NCI-H1930 (cell line): Measurements from ENCODE around the gene OLFM4.
"Not testable (repeated sequence)": the region's sequence is repeated elsewhere in the genome, so short reads cannot be mapped to it uniquely, and the experiment has no call there.

Source experiments
- DNase-seq, 2 experiments: peaks; one replicate each; lab custom pipeline; 2025; lab: John Stamatoyannopoulos, UW

Gene OLFM4, protein sequence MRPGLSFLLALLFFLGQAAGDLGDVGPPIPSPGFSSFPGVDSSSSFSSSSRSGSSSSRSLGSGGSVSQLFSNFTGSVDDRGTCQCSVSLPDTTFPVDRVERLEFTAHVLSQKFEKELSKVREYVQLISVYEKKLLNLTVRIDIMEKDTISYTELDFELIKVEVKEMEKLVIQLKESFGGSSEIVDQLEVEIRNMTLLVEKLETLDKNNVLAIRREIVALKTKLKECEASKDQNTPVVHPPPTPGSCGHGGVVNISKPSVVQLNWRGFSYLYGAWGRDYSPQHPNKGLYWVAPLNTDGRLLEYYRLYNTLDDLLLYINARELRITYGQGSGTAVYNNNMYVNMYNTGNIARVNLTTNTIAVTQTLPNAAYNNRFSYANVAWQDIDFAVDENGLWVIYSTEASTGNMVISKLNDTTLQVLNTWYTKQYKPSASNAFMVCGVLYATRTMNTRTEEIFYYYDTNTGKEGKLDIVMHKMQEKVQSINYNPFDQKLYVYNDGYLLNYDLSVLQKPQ

DNA sequence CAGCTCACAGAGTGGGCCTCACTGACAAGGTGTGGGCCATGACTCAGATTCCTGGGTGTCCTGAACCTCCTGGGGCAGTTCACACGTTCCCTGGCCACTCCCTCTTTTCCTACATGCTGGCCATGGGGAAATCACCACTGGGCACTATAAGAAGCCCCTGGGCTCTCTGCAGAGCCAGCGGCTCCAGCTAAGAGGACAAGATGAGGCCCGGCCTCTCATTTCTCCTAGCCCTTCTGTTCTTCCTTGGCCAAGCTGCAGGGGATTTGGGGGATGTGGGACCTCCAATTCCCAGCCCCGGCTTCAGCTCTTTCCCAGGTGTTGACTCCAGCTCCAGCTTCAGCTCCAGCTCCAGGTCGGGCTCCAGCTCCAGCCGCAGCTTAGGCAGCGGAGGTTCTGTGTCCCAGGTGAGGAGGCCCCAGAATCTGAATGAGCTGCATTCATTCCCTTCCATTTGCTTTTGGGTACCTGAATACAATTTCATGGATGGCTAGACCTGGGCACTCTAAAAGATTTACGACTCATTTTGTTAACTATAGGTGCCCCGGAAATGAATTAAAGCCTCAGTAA is at the start of gene OLFM4:
TSS of gene OLFM4 (plus strand) at position 177 of the 567 bp plus-strand sequence. CDS start at position 201, 24 bp downstream.
- no peak for DNase-seq

DNA sequence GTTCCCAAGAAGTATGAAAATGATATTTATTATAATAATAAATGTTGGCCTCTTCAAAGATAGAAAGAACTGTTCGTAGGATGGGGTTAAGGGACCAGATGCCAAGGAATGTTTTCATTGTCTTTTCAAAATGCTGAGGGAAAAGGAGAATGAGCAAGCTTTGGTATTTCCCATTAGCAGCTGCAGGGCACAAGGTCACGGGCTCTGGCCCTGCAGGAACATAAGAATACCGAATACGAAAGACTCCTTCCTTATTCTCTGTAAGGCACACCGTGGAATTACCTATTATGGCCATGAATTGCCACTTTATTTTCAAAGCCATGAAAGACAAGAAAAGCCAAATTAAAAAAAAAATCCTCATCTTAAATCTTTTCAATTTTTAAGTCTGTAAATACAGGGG is 49.6 kb upstream of the OLFM4 start:
- DNase-seq, result no peak

DNA sequence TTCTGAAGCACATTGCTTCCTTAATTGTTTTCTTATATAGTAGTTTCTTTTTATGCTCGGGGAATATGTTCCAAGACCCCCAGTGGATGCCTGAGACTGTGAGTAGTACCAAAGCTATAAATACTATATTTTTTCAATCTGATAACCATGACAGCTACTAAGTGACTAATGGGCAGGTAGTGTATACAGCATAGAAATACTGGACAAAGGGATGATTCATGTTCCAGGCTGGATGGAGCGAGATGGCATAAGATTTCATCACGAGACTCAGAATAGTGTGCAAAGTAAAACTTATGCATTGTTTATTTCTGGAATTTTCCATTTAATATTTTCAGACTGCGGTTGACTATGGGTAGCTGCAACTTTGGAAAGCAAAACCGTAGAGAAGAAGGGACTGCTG is 47.9 kb upstream of the OLFM4 start:
- DNase-seq, result no peak

DNA sequence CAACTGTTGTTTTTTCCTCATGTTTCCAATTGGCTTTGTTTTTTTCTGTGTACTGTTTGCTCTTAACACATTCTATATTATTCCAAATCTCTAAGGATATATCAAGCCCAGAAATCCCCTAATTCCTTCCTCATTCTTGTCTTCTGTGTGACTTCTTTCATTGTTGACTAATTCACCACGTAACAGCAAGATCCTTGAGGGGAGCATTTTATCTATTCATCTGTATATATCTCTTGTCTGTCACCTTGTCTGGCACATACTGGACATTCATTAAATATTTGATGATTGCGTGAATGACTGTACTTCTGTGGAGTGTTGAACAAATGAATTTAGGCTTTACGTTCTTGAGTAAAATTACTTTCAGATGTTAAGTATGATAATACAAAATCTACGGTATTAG is 44.8 kb upstream of the OLFM4 start:
- DNase-seq, result no peak

DNA sequence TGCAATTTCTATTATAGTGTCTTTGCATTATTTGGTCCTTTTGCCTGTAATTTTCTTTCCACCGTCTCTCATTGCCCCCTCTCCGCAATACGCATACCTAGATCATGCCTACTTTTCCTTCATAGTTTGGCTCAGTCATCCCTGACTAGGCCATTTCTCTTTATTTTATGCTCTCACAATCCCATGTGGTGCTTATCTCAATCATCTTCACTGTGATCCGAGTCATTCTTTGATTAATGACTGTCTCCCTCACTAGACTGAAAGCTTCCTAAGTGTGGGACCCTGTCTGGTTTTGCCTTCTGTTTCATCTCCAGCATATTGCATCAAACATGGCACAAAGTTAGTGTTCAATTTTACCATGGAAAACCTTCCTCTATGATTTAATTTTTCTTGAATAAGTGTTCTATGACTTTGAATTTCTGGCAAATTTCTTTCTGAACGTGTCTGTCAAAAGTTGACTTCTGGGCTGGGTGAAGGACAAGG is 43.7 kb upstream of the OLFM4 start:
- no peak for DNase-seq

DNA sequence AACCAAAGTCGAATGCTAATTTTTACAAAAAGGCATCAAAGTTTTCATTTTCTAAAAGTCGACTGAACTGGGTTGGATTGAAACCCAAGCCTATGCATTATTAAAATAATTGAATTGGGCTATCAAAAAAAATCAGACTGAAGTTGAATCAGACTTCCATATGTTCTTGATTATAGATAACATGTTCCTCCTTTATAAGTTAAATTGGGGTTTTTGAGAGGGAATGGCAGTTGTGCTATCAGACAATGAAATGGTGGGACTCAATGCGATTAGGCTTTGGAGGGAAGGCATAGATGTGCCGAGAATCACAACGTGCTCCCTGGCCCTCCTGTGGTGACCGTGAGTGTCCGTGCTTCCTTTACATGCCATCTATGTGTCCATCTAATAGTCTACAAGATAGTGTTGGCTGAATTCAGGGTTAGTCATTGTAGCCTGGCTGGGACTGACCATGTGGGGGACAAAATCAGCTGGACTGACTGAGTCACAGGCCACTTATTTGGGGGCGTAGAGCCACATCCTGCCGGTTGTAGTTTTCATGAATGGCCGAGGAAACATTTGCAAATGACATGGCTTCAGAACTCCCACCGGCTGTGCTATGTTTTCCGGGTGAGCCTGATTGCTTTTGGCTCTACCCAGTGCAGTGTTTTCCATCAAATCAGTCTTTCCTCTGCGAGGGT is 37.1 kb upstream of the OLFM4 start:
- no peak for DNase-seq

DNA sequence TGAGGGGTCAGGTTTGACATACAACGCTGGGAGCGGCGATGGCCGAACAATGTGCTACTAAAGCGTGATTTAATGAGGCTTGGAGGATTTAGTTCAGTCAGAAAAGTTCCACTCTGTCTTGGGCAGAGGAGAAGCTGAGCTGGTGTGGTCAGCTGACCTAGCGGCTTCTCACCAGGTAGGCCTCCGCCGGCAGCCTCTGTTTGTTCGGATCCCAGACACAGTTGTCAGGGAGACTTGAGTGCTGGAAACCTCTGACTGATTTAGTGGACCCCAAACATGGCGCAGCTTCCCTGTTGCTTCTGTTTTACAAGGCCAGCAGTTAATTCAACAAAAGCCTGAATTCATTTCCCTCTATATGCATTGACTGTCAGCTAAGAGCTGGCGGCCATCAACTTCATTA is 36.5 kb upstream of the OLFM4 start:
- no peak for DNase-seq

DNA sequence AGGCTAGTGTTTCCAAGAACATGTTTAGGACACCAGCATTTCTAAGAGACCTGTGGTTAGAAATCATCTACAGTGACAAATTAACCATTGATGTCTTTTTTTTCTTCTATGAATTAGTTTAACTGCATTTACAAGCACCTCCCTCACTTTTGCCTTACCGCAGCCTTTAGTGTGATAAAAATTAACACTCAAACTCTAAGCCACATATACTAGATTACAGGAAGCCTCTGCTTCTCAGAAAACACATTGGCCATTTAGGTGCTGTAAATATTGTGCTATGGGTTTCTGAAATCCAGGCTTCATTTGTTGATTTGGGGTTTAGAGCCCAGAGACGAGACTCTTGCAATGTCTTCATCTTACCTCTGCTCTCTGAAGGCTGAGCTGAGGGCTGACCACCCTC is 34.6 kb upstream of the OLFM4 start:
- no peak for DNase-seq

DNA sequence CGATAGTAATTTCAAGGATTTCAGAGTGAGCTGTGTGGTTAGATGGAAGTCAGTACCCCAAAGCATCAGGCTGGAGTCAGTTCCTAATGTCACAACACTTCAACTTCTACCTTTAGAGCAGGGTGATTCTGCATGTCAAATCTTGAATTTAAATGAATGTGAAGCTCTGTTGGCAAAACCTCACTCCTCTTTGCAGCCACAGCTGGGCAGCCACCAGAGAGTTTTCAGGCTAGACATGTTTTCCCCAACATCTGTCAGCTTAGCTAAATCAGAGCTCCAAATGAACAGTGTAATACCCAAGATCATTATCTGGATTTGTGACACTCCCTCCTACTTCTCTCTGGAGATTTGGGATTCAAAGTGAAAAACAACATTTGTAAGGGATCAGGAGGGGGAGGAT is 33.7 kb upstream of the OLFM4 start:
- DNase-seq, result no peak

DNA sequence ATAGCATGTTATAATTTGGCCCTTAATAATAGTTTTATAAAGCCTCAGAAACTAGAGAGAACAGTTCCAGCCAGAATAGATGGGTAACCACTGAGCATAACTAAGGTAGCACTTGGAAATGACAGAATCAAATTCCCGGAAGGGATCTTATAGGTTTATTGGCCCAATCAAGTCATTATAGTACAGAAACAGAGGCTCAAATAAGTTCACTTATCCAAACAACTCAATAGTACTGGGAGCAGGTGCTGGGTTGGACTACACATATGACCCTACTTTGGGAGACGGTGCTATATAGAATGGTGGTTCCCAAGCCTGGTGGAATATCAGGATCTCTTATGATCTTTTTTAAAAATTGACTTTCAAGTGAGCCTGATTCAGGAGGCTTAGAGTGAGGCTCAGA is 32.7 kb upstream of the OLFM4 start:
- DNase-seq, result no peak

DNA sequence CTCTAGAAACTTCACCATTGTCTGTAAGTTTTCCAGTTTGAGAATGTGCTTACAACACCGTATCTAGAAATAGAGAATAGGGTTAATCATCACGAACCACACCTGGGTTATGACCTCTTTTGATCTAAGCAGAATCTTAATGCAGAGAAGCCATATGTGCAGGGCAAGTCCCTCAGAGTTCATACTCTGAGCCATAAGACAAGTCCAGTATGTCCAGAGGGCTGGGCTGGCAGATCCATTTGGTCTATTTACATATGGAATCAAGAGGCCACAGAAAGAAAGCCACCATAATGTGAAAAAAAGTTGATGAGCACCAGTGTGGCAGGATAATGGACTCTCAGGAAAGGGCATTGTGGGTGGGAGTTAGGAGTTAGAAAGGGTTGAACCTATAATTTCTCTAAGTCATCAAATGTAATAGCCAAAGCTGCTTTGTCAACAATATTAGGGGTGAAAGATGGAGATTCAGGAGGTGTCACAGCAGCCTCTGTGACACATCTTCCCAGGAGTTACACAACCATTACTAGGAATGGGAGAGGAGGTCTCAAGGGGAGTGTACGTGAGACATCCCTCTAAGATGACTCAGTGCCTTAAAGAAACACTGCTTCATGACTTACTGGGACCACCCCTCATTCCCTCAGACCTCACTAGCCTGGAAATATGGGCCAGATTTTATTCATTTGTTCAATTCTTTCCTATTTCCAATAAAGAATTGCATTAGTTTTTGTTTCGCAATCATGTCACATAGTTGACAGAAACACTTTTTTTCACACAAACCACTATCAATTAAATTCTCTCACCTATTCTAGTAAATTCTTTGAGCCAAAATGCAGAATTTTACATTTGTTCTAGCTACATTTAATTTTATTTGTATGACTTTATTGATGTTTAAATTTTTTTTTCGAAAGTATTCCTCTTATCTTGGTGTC is 30.4 kb upstream of the OLFM4 start:
- DNase-seq, result no peak

DNA sequence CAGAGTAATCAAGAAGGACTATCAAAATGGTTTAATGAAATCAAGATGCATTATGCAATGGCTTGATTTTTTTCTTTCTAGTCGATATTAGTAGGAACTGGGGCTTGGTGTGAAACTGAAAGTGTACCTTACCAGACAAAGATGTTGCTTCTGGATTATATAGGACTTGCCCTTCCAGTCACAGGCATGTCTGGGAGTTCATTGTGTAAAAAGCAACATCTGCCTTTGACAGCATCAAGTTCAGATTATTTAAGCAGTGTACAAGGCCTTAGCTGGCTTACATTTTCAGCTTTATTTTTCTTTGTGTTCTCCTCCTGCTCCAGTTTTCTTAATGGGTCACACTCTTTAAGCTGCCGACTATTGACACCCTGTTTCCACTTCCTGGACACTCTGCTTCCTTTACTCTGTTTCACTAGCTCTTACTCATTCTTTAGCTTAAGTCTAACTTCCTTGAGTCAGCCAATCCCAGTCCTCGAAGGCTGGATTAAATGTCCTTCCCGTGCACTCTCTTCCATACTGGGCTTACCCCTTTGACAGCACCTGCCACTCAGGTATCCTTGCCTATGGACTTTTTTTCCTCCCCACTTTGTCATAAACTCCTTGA is 29.4 kb upstream of the OLFM4 start:
- DNase-seq, result no peak

DNA sequence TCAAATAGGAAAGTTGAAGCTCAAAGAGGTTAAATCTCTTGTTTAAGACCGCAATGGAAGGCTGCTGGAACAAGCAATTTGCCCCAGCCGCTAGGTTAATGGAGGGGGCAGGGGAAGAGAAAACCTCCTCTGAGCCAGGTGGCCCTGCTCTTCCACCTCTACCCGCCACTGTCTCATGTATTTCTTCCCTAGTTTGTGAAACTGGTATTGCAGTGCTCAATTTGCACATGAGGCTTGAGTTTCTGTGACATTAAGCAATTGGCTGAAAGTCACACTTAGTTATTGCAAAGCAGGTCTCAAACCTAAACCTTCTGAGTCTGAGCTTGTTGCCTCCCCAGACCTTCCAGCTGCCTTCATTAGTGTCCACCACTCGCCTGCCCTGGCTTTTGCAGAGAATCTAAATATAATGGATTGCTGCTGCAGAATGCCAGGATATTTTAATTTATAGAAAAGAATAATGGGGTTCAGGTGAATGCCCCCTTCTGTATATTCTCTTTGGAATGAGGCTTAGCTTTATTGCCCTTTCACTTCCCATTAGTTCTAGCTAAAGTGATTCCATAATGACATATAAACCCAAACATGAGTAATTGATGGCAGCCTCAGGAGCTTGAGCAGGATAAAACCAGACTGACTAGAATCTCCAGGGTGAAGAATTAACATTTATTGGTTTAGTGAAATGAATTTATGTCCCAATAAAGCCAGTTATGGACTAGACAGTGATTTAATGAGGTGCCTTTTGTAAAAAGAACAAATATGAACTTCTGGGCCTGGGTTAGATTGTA is 27.0 kb upstream of the OLFM4 start:
- no peak for DNase-seq

DNA sequence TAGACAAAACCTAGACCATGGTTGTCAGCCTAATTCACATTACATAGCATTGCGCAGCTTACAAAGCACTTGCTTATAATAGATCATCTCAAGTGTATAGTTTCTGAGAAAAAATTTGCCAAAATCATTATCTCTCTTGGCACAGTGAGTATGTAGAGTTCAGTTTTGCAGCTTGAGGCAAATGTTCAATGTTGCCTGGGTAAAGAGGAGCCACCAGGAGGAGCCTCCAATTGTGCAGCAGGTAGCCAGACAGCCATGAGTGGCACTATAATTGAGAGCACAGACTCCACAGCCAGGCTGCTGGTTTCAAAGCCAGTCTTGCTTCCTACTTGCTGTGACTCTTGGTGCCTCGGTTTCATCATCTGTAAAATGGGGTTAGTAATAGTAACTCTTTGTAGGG is 24.0 kb upstream of the OLFM4 start:
- DNase-seq, result peak in 1 of 2 experiments; percentile 4

DNA sequence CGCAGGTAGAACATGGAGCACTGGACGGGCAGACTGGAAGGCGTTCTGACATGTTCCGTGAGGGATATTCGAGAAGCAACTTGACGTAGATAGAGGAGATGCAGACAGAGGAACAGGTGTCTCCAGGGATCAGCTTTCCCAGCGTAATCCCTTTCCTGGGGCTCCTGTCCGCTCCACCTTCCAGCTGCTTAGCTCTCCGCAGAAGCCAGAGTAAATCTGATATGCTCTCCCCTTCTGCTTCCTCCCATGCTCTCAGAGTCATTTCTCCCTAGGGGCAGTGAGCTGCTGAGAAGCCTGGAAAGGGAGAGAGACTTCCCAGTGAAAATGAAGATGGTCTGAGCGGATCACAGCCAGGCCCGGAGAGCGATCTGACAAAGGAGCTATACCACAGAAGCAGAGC is 23.0 kb upstream of the OLFM4 start:
- no peak for DNase-seq

DNA sequence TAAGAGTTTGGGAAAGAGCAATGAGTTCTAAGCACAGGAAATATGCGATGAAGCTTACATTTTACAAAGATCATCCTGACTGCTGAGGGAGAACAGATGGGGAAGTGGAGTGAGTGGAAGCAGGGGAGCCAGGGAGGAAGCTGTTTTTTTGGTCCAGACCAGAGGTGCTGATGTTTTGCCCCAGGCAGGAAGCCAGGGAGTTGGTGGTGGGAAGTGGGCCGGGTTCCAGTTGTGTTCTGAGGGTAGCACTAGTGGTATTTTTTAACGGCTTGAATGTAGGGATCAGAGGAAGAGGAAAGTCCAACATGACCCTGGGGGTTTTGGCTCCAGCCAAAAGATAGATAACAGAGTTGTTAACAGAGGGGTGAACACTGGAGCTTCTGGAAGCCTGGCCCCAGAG is 20.7 kb upstream of the OLFM4 start:
- no peak for DNase-seq

DNA sequence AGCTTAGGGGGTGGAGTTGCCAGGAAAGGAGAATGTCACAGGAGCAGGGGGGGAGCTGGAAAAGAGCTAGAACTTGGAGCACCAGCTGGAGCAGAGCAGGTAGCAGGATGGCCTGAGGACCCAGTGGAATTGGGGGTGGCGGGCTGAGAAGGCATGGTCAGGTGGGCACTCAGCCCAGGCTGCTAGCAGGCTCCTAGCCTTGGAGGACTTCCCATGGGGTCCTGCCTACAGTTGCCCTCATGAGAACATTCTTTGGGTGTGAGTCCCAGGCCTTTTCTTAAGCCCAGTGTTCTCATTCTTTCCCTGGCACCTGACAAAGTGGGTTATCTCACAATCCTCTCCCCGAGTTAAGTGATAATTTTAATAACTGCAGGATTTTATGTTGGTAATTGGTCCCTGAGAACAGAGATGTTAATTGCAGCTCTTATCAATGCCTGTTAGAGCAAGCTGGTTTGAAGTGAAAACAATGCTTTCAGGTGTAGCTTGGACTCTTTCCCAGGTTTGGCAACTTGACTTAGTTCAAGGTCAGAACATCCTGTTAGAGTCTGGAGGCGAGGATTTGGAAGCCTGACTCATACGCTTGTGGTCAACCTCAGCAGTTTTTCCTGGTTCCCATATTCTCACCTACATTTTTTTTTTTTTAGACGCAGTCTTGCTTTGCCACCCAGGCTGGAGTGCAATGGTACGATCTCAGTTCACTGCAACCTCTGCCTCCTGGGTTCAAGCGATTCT is 18.1 kb upstream of the OLFM4 start:
- DNase-seq, result no peak

DNA sequence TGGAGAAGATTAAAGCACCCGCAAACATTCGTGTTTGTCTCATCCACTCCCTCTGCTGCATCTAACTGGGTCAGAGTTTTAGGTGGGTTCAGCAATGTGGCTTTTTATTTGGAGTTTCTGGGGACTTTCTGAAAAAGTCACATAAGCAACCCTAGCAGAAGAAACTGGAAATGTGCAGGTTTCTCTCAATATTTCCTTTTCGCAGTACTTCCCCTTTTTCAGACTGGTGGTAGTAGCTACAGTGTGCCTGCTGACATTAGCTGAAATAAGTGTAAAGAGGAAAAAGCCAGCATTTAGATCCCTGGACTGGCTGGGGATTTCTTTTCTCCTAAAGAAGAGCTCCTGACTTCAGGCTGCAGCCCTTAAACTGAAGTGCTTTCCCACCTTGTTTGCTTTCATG is 15.9 kb upstream of the OLFM4 start:
- no peak for DNase-seq

DNA sequence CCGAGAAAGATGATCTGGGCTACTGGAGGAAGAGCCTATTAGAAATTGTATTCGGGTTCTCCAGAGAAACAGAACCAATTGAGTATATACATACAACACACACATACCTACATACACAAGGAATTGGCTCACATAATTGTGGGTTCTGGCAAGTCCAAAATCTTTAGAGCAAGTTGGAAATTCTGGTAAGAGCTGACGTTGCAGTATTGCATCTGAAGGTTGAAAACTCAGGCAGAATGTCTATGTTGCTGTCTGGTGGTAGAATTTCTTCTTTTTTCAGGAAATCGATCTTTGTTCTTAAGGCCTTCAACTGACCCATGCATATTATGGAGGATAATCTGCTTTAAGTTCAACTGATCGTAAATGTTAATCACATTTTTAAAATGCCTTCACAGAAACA is 15.5 kb upstream of the OLFM4 start:
- DNase-seq, result no peak

DNA sequence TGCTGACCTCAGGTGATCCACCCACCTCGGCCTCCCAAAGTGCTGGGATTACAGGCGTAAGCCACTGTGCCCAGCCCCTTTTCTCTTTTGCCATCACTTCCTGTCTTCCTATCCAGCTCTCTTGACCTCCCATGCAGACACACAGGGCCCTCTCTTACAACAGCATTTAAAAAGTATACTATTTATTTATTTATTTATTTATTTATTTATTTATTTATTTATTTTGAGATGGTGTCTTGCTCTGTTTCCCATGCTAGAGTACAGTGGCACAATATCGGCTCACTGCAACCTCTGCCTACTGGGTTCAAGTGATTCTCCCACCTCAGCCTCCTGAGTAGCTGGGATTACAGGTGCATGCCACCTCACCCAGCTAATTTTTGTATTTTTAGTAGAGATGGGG is 14.6 kb upstream of the OLFM4 start:
- DNase-seq, result not testable (repeated sequence)
